ENCODE results near the gene MEG3. TPM values are rescaled to one million over a fixed set of nuclear protein-coding genes. Genes with fewer than 3 reads are reported as not detected.

MEG3 gene
- total and polyA plus RNA-seq, 2 of the 8 experiments (the other 6 are each of a cell fraction or from before 2014, with no cell fraction given): 0.17 to 1.1 TPM

- no peak overlapping the region for H3K4me2 ChIP-seq (ENCODE audit: insufficient read depth in 1 of 2, low read depth in 2 of 2, low read length in 2 of 2)
- 0 out of 8 replicates have a peak overlapping the region, but pooled peaks of 1 of the 4 experiments have one; percentile 0 for H3K4me3 ChIP-seq (ENCODE audit: extremely low read depth in 1 of 4, insufficient read depth in 2 of 4, low read depth in 3 of 4, low read length in 4 of 4)
- no peak overlapping the region for H3K27ac ChIP-seq (ENCODE audit: low read depth, low read length)
- H2AFZ ChIP-seq (ENCODE audit: low read length): no peak overlapping the region
- 0 out of 2 replicates have a peak overlapping the region, but pooled peaks have one; percentile 53 for H2AK5ac ChIP-seq (ENCODE audit: low read depth, low read length)
- H3K4ac ChIP-seq (replicated peaks; ENCODE audit: insufficient read length, low read depth, low read length): no peak overlapping the region
- peaks cover 46 to 51% of the 10 kb centered on the region in 2 experiments for H3K9me3 ChIP-seq (ENCODE audit: insufficient read depth in 2 of 2, low read depth in 1 of 2, low read length in 1 of 2)
- no peak overlapping the region for H3K23ac ChIP-seq (ENCODE audit: insufficient read length)
- H3K36me3 ChIP-seq (ENCODE audit: control insufficient read depth in 2 of 4, insufficient read depth in 4 of 4, low read length in 3 of 4): peaks cover 0 to 3% (median 0%) of the 10 kb centered on the region in 4 experiments; a peak in 1 of 8 replicates
- no peak overlapping the region for H3K56ac ChIP-seq (replicated peaks; ENCODE audit: insufficient read length, low read depth, low read length)
- no peak overlapping the region for H3K18ac ChIP-seq (ENCODE audit: extremely low read depth, low read length)
- no peak overlapping the region for H4K5ac ChIP-seq (ENCODE audit: insufficient read length, low read depth, low read length)
- H3K9ac ChIP-seq (replicated peaks in 1 of 4; ENCODE audit: extremely low read depth in 1 of 4, low read depth in 3 of 4, low read length in 3 of 4): no peak overlapping the region
- no peaks in the 10 kb centered on the region for H3K23me2 ChIP-seq (ENCODE audit: low read depth, low read length)
- no peak overlapping the region for H2BK5ac ChIP-seq (ENCODE audit: low read depth, low read length)
- no peak overlapping the region for H2BK20ac ChIP-seq (ENCODE audit: low read length)
- H3K79me2 ChIP-seq (ENCODE audit: control insufficient read depth in 1 of 2, insufficient read depth in 2 of 2, low read length in 2 of 2): no peaks in the 10 kb centered on the region
- 0 out of 2 replicates have a peak overlapping the region, but pooled peaks have one; percentile 10 for H2BK15ac ChIP-seq (ENCODE audit: low read length)
- no peak overlapping the region for H2BK12ac ChIP-seq (ENCODE audit: low read depth, low read length)
- FAIRE-seq (no peak), DNase-seq (ENCODE audit: low read depth in 1 of 2, low spot score in 2 of 2) (no peak)
- H4K91ac ChIP-seq (replicated peaks; ENCODE audit: insufficient read length, low read length): no peak overlapping the region
- WGBS, 2 experiments (ENCODE audit: extremely low coverage in 1 of 2, insufficient coverage in 1 of 2, insufficient read length in 1 of 2, insufficient replicate concordance in 2 of 2, low coverage in 1 of 2, low lambda C conversion rate in 2 of 2, missing lambda C conversion rate in 1 of 2): 95% methylated on average over 14 of the region's 14 CpGs; no CpG with 5 or more reads in 1 of the 2 experiments
- H3K79me1 ChIP-seq (ENCODE audit: low read depth, low read length): no peaks in the 10 kb centered on the region
- no peak overlapping the region for H4K8ac ChIP-seq (ENCODE audit: extremely low read depth, insufficient read depth, low read length)
- H4K20me1 ChIP-seq (replicated peaks in 1 of 2; ENCODE audit: control insufficient read depth in 1 of 2, insufficient read depth in 2 of 2, low read length in 2 of 2): no peaks in the 10 kb centered on the region
- ChIA-PET CTCF (ENCODE audit: partially characterized antibody) (interaction anchor here (0.6 to 0.7 kb wide), 2 partner anchors 44 to 366 kb away, joined by 3 to 4 read pairs; no protein-coding TSS in a partner anchor), POLR2A (ENCODE audit: partially characterized antibody) (no interaction called here)
- no peak overlapping the region for H3K14ac ChIP-seq (ENCODE audit: insufficient read length)
- H3K4me1 ChIP-seq (replicated peaks in 1 of 4; ENCODE audit: control insufficient read depth in 3 of 4, insufficient read depth in 4 of 4, low read length in 3 of 4): peaks cover 6 to 19% (median 11%) of the 10 kb centered on the region in 4 experiments
- H3K27me3 ChIP-seq (replicated peaks in 1 of 4; ENCODE audit: control insufficient read depth in 3 of 4, extremely low read depth in 1 of 4, insufficient read depth in 3 of 4, low read length in 3 of 4): no peaks in the 10 kb centered on the region; a peak in 2 of 7 replicates
- no peak overlapping the region for H2BK120ac ChIP-seq (replicated peaks; ENCODE audit: low read depth, low read length)
- TF ChIP-seq SP2 (IDR thresholded peaks at IDR 0.05; ENCODE audit: low read length) (no peak), RAD21 (IDR thresholded peaks at IDR 0.05 in 1 of 2, conservative IDR thresholded peaks at IDR 0.05 in 1 of 2; ENCODE audit: low read depth in 2 of 2, low read length in 2 of 2) (no peak), SUZ12 (IDR thresholded peaks at IDR 0.05; ENCODE audit: low read length) (no peak), POLR2A (IDR thresholded peaks at IDR 0.05; ENCODE audit: control extremely low read depth in 1 of 2, low read depth in 2 of 2, low read length in 2 of 2) (no peak)
- TF ChIP-seq, protein P1, sequence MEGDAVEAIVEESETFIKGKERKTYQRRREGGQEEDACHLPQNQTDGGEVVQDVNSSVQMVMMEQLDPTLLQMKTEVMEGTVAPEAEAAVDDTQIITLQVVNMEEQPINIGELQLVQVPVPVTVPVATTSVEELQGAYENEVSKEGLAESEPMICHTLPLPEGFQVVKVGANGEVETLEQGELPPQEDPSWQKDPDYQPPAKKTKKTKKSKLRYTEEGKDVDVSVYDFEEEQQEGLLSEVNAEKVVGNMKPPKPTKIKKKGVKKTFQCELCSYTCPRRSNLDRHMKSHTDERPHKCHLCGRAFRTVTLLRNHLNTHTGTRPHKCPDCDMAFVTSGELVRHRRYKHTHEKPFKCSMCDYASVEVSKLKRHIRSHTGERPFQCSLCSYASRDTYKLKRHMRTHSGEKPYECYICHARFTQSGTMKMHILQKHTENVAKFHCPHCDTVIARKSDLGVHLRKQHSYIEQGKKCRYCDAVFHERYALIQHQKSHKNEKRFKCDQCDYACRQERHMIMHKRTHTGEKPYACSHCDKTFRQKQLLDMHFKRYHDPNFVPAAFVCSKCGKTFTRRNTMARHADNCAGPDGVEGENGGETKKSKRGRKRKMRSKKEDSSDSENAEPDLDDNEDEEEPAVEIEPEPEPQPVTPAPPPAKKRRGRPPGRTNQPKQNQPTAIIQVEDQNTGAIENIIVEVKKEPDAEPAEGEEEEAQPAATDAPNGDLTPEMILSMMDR (IDR thresholded peaks at IDR 0.05; ENCODE audit: control extremely low read depth in 1 of 3, insufficient read depth in 1 of 3, low read depth in 1 of 3, low read length in 3 of 3): no peak
Observed at GRCh38 chr14:100807496-100807895, 18.4 kb upstream of the MEG3 start.

Measured in H1 (cell line).